VCaP (cell line): ENCODE data around the gene WDR48.

Experiments used
- H3K27ac ChIP-seq: fragments of 450-650 bp; 2 replicates; pipeline ENCODE4 v1.5.1; 2017
- CTCF ChIP-seq: fragments of 450-650 bp; conservative IDR thresholded peaks from 2 replicates; pipeline ENCODE4 v1.5.1; 2017; ENCODE audit warnings: mild to moderate bottlenecking, moderate library complexity

Gene WDR48

GRCh38 chr3:39130026-39130425, 78.2 kb downstream of the WDR48 start:
- peak overlapping the region; percentile 37 for H3K27ac ChIP-seq

GRCh38 chr3:39130693-39131265, 79.0 kb downstream of the WDR48 start:
- TF ChIP-seq CTCF: no peak
- H3K27ac ChIP-seq: peak overlapping the region; percentile 37; the same call in 1 of the 2 replicates

More at GRCh38 chr3:39130026-39130425, 78.2 kb downstream of the WDR48 start:
- TF ChIP-seq CTCF: no peak

GRCh38 chr3:39132096-39133092, 80.6 kb downstream of the WDR48 start:
- no peak overlapping the region for H3K27ac ChIP-seq
- TF ChIP-seq CTCF: no peak

GRCh38 chr3:39133093-39133490, 81.3 kb downstream of the WDR48 start:
- no peak overlapping the region for H3K27ac ChIP-seq
- no peak for TF ChIP-seq CTCF

GRCh38 chr3:39133822-39134221, 82.0 kb downstream of the WDR48 start:
- no peak for TF ChIP-seq CTCF
- no peak overlapping the region for H3K27ac ChIP-seq

- no peak for TF ChIP-seq CTCF
These were observed 82.5 kb downstream of the WDR48 start for GRCh38 chr3:39134305-39134704.

GRCh38 chr3:39135170-39135805, 83.5 kb downstream of the WDR48 start:
- no peak overlapping the region for H3K27ac ChIP-seq
- TF ChIP-seq CTCF: no peak

More at GRCh38 chr3:39134305-39134704, 82.5 kb downstream of the WDR48 start:
- no peak overlapping the region for H3K27ac ChIP-seq
